ENCODE results near the gene PCDH9.

PCDH9 gene

GRCh38 chr13:67224148-67224846 lies 5.8 kb downstream of the PCDH9 start:
- FAIRE-seq = peak; percentile 37

- FAIRE-seq = no peak
Measured at GRCh38 chr13:67223742-67224141, 6.4 kb downstream of the PCDH9 start.

DNA sequence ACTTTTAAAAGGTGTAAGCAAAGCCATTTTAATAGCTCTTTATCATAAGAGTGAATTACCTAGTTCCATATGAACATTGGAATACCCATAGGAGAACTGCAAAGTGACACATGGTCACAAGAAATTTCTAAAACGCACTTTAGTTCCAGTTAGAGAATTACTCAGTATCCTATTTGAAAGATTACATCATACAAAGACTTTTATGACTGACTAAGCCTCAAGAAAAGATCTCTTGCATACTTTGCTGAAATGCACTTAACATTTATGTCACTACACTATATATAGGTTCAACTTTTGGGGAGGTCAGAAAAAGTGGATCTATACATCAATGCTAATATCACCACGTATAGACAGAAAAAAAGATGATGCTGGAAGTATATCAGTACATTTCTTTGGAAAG lies 7.1 kb downstream of the PCDH9 start:
- FAIRE-seq = no peak

DNA sequence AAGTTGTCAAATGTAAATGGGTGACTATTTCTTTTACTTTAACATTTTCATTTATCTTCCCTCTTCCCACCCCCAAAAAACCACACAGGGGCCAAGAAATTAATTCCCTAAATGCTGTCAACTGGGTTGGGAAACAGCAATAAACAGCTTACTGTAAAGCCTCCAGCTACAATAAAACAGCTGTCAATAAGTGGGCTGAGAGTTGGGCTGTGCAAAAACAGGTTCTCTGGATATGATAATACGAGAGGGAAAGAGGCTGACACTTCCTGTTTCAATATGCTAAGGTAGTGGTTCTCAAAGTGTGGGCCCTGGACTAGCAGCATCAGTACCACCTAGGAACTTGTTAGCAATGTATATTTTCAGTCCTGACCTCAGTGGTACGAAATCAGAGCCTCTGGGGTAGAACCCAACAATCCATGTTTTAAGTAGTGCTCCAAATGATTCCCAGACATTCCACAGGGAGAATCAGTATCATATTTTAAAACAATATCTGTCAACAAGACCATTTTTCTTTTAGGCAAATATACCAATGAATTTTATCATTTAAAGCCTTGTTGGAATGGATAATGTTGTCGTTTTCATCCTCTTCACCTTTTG lies 8.4 kb downstream of the PCDH9 start:
- FAIRE-seq = no peak

DNA sequence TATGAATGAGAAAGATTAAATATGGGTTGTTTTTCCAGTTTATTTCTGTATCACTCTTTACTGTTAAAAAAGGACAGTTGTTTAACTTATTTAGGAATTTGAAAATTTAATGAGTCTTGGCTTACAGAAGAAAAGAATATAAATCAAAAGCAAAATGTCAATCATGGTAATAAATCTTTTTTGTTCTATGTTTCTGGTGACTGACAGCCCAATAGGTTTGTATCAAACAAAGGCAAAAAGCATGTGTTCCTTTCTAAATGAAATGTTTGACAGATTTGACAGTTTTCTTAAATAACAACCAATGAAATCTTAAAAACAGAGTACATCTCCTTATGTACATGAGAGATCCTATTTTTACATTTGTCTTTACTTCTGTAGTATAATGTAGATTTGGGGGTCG lies 11.0 kb downstream of the PCDH9 start:
- no peak for FAIRE-seq

DNA sequence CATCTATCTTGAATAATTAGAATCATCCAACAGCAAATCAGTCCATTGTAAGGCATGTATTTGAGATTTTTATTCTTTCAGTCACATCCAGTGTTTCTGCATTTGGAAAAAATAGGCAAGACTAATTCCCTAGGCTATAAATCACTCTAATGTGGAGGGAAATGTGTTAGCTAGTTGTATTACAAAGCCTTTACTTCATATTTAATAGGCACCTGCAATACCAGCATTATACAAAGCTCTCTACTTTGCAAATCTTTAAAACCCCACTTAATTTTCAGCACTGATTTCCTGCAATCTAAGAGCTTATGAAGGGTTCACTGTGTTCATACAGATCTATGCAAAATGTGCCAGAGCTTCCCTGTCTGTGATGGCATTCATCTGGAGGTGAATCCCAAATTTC lies 12.3 kb downstream of the PCDH9 start:
- no peak for FAIRE-seq

DNA sequence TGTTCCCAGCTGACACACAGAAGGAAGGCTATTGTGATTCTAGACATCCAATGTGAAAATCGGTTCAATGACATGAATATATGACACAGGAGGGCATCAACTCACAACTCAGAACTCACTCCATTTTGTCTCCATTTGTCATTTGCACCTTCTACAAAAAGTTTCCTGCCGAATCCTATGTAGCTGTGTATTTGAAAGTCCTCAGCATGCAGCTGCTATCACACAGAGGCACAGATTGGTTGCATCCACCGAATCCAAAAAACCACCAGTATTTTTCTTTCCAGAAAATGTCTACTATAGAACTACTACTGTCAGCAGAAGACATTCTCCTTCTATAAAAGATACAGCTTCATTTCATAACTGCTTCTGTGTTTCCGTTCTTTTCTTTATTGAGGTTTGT lies 13.3 kb downstream of the PCDH9 start:
- FAIRE-seq = no peak

- FAIRE-seq = no peak
Measured at GRCh38 chr13:67210208-67210607, 19.9 kb downstream of the PCDH9 start.

DNA sequence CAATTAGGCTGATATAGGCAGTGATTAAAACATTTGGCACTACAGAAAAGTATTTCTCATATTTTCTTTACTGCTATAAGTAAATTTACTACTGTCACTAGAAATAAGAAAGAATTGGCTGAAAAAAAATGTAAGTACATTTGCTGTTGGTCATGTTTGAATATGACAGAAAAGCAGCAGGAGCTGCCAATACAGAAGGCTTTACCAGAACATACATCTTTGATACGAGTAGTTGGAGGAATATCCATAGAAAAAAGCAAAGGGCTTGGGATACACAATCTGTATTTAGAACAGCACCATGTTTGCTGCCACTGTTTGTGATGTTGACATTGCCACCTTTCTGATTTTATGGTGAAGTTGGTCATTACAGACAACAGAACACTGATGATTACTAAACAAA lies 21.6 kb downstream of the PCDH9 start:
- FAIRE-seq = no peak

DNA sequence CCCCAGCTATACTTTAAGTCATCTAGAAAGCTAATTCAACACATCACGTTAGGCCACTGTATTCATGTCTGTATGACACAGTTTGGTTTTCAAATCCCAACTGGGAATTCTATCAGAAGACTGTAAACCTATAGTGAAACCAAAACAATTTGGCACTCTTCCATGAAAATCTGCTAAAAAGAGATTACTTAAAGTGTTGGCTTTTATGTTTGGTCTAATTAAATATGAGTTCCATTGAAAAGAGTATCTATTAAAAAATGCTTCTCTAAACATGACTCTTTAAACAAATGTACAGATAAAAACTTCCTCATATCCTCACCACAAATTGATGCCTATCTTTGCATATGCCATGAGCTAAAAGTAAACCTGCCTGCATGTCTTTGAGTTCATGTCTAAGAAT lies 25.4 kb downstream of the PCDH9 start:
- FAIRE-seq = no peak

DNA sequence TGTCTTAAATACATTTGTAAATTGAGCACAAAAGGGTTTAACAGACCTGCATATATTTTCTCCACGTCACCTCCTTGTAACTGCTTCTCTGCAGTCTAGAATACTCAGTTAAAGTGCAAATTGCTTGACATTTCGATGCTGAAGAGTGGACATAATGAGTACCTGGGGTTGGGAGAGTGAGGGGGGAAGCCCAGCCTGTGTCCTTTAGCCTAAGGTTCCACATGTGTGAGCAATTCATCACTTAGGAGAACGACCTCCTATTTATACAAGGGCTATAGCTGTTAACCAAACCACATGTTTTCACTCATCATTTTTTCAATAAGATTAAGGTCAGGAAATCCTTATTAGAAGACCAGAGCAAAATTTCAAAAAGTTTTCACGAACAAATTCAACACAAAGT lies 29.5 kb downstream of the PCDH9 start:
- no peak for FAIRE-seq

GRCh38 chr13:67200183-67200582 lies 30.0 kb downstream of the PCDH9 start:
- no peak for FAIRE-seq

DNA sequence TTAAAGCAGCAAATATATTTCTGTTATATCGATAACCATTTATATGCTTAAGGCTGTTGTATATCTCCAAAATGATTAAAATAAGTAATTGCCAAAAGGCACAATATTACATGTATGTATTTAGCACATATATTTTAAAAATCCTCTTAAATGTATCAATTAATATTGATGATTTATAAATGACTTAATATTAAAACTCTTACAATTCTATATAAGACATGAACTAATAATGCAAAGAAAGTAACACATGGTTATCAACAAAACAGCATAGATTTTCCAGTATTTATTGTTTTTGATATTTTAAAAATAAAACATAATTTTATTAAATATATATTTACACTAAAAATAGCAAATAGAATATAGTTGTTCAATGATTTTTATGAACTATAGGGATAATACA lies 32.4 kb downstream of the PCDH9 start:
- peak; percentile 80 for FAIRE-seq

GRCh38 chr13:67193979-67194378 lies 36.2 kb downstream of the PCDH9 start:
- FAIRE-seq = peak; percentile 39

GRCh38 chr13:67192751-67193150 lies 37.4 kb downstream of the PCDH9 start:
- FAIRE-seq = no peak

- FAIRE-seq = no peak
Measured at GRCh38 chr13:67186995-67187569, 43.1 kb downstream of the PCDH9 start.

DNA sequence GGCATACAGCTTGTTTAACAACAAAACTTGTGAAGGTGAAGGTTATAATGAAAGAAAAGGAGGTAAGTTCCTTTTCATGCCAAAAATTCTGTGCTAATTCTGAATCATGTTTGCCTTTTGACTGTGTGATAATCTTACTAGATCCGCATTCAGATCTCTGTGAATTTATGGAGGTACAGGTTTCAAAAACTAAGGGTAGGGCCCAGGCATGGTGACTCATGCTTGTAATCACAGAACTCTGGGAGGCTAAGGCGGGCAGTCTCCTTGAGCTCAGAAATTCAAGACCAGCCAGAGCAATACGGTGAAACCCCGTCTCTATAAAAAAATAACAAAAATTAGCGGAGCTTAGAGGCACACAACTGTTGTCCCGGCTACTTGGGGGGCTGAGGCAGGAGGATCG lies 45.9 kb downstream of the PCDH9 start:
- FAIRE-seq = no peak

GRCh38 chr13:67183151-67183550 lies 47.0 kb downstream of the PCDH9 start:
- FAIRE-seq = no peak

DNA sequence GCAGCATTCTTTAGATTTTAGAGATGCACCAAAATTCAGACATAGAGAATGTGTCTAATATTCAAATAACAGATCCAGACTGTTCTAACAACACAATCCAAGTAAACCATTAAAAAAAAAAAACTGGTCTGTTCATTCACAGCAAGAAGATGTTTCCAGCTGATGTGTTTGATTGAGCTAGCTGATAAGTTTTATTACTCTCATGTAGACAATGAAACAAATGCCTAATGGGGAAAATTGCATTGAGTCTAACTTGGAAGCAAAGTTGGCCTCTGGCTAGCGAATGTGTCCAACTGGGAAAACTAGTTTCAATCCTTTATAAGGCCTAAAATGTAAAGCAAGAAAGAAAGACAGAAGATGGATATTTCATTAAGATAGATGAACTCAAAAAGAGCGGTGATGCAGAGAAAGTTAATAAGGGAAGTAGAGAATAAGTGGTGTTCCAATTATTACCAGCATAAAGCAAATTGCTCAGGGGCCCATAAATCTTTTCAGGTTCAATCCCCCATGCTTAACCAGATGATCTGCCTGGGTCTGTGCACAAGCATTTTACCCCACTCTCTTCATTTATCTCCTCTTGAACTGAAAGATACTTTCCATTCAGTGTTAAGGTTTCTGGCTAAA lies 54.2 kb downstream of the PCDH9 start:
- no peak for FAIRE-seq

DNA sequence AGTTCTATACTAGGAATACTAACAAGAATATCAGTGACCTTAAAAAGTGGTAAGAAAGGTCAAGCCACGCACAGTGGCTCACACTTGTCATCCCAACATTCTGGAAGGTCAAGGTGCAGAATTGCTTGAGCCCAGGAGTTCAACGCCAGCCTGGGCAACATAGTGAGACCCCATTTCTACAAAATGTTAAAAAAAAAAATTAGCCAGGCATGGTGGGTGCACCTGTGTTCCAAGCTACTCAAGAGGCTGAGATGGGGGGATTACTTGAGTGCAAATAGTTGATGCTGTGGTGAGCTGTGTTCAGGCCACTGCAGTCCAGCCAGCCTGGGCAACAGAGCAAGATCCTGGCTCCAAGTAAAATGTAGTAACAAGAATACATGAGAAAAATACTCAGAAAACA lies 61.8 kb downstream of the PCDH9 start:
- no peak for FAIRE-seq

- FAIRE-seq = no peak
Measured at GRCh38 chr13:67167420-67167819, 62.7 kb downstream of the PCDH9 start.

- no peak for FAIRE-seq
Measured at GRCh38 chr13:67161176-67161575, 69.0 kb downstream of the PCDH9 start.

DNA sequence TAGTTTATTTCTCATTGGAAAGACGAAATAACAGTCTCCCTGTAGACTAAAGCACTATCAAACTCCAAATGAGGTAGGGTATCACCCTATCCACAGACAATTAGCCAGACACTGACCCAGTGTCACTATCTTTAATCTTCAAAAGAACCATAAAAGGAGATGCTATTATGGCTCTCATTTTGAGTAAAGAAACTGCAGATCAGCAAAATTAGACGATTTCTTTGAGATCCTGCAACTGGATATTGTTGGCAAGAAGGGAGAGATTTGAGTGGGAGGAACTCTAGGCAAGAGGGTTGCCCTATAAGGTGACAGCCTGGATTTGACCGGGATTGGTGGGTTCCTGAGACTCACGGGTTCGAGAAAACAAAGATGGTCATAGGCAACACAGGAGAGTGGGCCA lies 71.2 kb downstream of the PCDH9 start:
- no peak for FAIRE-seq

DNA sequence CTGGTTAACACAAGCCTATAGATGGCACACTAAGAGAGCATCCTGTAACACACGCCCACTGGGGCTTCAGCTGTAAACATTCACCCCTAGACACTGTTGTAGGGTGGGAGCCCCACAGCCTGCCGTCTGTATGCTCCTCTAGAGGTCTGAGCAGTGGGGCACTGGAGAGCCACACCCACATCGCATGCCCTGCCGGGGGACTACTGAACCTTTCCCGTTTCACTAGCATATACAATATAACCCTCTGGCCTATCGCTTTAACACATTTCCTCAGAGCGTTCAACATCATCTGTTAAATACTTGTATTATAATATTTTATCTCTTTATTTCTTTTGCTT lies 73.4 kb downstream of the PCDH9 start:
- no peak for FAIRE-seq

All from endometrium (tissue), 2 donors.